GM18505 (cell line): ENCODE measurements around the gene COMP.

Source experiments
- ATAC-seq: cut with Tn5 transposase; IDR thresholded peaks from one replicate; pipeline ENCODE4 v1.9.1; 2021; ENCODE audit not compliant: unreplicated experiment
- POLR2A ChIP-seq: IDR thresholded peaks from 4 replicates; pipeline ENCODE4 v1.6.1; 2011; ENCODE audit warnings: borderline replicate concordance; ENCODE audit not compliant: insufficient read depth, insufficient read length; ENCODE audit errors: extremely low read depth

The COMP gene

GRCh38 chr19:18796239-18796638 lies 5.1 kb upstream of the COMP start:
- no peak for ATAC-seq
- TF ChIP-seq POLR2A, result no peak

DNA sequence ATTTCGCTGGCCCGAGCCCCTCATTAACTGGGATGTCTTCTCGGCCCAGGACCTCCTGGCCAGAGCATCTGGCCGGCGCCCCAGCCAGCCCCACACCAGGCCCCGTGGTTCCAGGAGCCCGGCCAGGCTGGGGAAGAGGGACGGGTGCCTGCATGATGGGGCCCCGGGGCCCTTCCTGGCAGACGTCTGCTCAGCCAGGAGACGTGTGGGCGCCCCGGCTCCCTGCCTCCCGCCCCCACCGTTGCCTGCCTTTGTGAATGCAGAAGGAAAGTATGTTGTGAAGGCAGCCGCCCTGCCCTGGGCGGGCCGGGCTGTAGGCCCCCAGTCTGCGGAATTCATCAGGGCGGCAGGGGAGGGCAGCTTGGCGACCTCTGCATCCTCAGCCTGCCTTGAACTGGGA lies 4.4 kb upstream of the COMP start:
- no peak for ATAC-seq
- TF ChIP-seq POLR2A, result no peak

GRCh38 chr19:18794692-18795091 lies 3.6 kb upstream of the COMP start:
- TF ChIP-seq POLR2A, result no peak
- ATAC-seq, result no peak

GRCh38 chr19:18794029-18794313 lies 2.9 kb upstream of the COMP start:
- ATAC-seq, result no peak

GRCh38 chr19:18793144-18794028 lies 2.3 kb upstream of the COMP start:
- no peak for ATAC-seq
- TF ChIP-seq POLR2A, result no peak

More at GRCh38 chr19:18794029-18794313, 2.9 kb upstream of the COMP start:
- TF ChIP-seq POLR2A, result no peak

DNA sequence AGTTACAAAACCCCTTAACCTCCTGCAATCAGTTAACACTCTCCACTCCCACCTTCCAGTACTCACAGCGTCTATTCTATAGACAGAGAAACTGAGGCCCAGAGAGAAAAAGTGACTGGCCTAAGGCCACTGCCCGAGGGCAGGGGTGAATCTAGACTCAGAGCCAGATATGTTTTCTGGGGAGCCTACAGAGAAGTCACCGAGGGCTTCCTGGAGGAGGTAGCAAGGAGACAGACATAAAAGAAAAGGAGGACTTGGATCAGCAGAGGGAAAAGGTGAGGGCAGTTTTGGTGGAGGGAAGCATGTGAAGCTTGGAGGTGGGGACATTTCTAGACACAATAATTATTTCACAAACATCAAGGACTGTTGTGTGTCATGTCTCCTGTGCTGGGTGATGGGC lies 1.6 kb upstream of the COMP start:
- no peak for TF ChIP-seq POLR2A
- ATAC-seq, result no peak

DNA sequence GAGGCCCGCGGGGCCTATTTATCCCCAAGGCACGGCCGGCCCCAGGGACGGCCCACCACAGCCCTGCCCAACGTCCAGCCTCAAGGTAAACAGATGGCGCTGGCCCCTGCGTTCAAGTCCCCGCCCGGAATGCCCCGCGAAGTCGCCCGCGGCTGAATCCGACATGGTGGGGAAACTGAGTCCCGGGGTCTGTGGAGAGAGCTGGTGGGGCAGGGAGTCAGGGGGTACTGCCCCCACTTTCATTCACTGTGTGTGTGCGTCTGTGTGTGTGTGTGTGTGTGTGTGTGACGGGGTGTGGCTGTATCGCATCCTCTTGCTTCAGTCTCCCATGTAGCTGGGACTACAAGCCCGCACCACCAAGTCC lies 192 bp upstream of the COMP start:
- TF ChIP-seq POLR2A, result no peak
- ATAC-seq, result no peak

- no peak for TF ChIP-seq POLR2A
Observed at GRCh38 chr19:18789883-18790565, 1.1 kb downstream of the COMP start.

GRCh38 chr19:18789422-18789869 lies 1.7 kb downstream of the COMP start:
- no peak for TF ChIP-seq POLR2A
- no peak for ATAC-seq

More at GRCh38 chr19:18789883-18790565, 1.1 kb downstream of the COMP start:
- ATAC-seq, result no peak

DNA sequence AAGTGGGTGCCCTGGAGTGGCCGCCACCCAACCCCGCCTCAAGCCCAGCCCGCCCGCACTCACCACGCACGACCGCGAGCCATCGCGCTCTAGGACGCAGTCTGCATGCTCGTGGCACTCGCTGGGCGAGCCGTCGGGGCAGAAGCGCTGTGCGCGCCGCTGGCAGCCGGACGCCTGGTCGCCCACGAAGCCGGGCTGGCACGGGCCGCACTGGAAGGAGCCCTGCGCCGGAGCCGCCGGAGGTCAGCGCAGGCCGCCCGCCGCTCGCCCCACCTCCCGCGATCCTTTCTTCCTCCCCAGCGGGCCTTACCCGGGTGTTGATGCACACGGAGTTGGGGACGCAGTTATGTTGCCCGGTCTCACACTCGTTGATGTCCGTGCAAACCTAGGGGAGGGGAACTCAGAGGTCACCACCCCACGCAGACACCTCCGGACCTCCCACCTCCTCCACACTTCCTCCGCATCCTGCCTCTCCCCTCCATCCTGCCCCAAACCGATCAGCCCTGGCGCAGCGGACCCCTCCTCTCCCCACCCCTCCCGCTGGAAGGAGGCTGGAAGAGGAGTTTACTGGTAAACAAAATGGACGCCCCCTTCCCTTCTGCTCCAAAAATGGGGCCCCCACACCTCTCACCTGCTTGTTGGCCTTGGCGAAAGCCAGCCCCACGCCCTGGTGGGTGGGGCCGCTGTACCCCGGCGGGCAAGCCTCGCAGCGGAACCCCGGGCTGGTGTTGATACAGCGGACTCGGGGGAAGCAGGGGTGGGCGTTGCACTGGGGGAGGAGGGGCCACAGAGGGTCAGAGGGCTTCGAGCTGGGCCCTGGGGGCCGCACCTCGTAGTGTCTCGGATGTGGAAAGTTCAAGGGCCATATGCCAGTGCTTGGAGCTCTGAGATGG lies 2.3 kb downstream of the COMP start:
- no peak for ATAC-seq
- no peak for TF ChIP-seq POLR2A

DNA sequence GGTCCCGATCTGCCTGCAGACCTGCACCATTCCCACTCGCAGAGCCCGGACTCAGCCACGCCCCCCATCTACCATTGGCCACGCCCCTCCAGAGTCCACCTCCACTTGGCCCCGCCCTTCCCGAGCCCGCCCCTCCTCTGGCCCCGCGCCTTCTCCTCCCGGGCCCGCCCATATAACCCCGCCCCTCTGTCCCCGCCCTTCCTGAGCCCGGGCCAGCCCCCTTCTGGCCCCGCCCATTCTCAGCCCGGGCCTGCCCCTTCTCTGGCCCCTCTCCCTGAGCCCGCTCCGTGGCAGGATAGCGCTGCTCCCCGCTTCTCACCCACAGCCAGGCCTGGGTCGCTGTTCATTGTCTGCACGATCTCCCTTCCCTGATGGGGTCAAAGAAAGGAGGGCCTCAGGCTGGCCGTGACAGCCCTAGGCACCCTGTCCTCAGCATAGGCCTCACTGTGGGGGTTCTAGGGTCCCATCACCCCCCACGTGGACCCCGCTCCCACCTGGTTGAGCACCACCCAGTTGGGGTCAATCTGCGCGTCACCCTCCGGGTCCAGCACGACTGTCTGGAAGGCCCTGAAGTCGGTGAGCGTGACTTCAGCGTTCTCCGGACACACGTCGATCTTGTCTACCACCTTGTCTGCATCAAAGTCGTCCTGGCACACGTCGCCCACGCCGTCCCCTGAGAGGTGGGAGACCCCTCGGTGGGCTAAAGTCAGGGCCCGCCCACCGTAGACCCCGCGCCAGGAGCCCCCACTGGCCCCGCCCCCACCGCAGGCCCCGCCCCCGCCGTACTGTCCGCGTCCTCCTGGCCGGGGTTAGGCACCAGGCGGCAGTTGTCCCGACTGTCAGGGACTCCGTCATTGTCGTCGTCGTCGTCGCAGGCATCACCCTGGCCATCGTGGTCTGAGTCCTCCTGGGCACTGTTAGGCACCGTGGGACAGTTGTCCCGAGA lies 5.7 kb downstream of the COMP start:
- TF ChIP-seq POLR2A, result no peak
- no peak for ATAC-seq

DNA sequence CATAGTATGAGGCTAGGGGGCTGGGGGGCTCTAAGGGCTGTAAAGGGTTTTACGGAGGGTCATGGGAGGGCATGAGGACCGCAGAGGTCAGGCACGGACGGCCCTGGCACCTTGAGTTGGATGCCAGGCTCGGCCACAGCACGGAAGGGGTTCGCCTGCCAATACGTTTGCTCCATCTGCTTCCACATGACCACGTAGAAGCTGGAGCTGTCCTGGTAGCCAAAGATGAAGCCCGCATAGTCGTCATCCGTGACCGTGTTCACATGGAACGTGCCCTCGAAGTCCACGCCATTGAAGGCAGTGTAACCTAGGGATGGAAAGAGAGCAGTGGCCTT lies 6.4 kb downstream of the COMP start:
- no peak for TF ChIP-seq POLR2A

More for the DNA sequence above, 6.4 kb downstream of the COMP start:
- ATAC-seq, result no peak
